ENCODE data around the gene KLHL26.
"Not testable (repeated sequence)": the region's sequence is repeated elsewhere in the genome, so short reads cannot be mapped to it uniquely, and the experiment has no call there.

The KLHL26 gene

GRCh38 chr19:18590273-18591272 is 46.3 kb upstream of the KLHL26 start:
- H3K4me3 ChIP-seq (replicated peaks; ENCODE audit: low read depth, low read length), result no peak overlapping the region
- no peaks in the 10 kb centered on the region for H3K27me3 ChIP-seq (replicated peaks; ENCODE audit: control insufficient read depth, insufficient read depth, low read length)
- peak; percentile 70 for DNase-seq (ENCODE audit: extremely low read depth, insufficient read length)

GRCh38 chr19:18591735-18592385 is 45.0 kb upstream of the KLHL26 start:
- no peak for DNase-seq (ENCODE audit: extremely low read depth, insufficient read length)
- no peak for TF ChIP-seq CTCF (IDR thresholded peaks at IDR 0.05; ENCODE audit: insufficient read depth, low read length, poor library complexity, severe bottlenecking)
- H3K36me3 ChIP-seq (ENCODE audit: control insufficient read depth, insufficient read depth, low read length), result peaks cover 4% of the 10 kb centered on the region
- H3K4me3 ChIP-seq (replicated peaks; ENCODE audit: low read depth, low read length), result no peak overlapping the region
- no peaks in the 10 kb centered on the region for H3K27me3 ChIP-seq (replicated peaks; ENCODE audit: control insufficient read depth, insufficient read depth, low read length)

More at GRCh38 chr19:18590273-18591272, 46.3 kb upstream of the KLHL26 start:
- peaks cover 4% of the 10 kb centered on the region for H3K36me3 ChIP-seq (ENCODE audit: control insufficient read depth, insufficient read depth, low read length)
- TF ChIP-seq CTCF (IDR thresholded peaks at IDR 0.05; ENCODE audit: insufficient read depth, low read length, poor library complexity, severe bottlenecking), result peak; percentile 7

- H3K27me3 ChIP-seq (replicated peaks; ENCODE audit: control insufficient read depth, insufficient read depth, low read length); H3K36me3 ChIP-seq (ENCODE audit: control insufficient read depth, insufficient read depth, low read length); H3K4me3 ChIP-seq (replicated peaks; ENCODE audit: low read depth, low read length); DNase-seq (ENCODE audit: extremely low read depth, insufficient read length): not testable (repeated sequence)
Observed at GRCh38 chr19:18592732-18593131, 44.1 kb upstream of the KLHL26 start.

- Histone ChIP-seq H3K27me3 (replicated peaks; ENCODE audit: control insufficient read depth, insufficient read depth, low read length) (no peaks in the 10 kb centered on the region), H3K4me3 (replicated peaks; ENCODE audit: low read depth, low read length) (peak overlapping the region; percentile 20; the same call in 1 of the 2 replicates), H3K36me3 (ENCODE audit: control insufficient read depth, insufficient read depth, low read length) (peaks cover 4% of the 10 kb centered on the region)
- no peak for DNase-seq (ENCODE audit: extremely low read depth, insufficient read length)
- no peak for TF ChIP-seq CTCF (IDR thresholded peaks at IDR 0.05; ENCODE audit: insufficient read depth, low read length, poor library complexity, severe bottlenecking)
Observed at GRCh38 chr19:18593367-18594095, 43.3 kb upstream of the KLHL26 start.

- TF ChIP-seq CTCF (IDR thresholded peaks at IDR 0.05; ENCODE audit: insufficient read depth, low read length, poor library complexity, severe bottlenecking), result peak; percentile 45
- Histone ChIP-seq H3K36me3 (ENCODE audit: control insufficient read depth, insufficient read depth, low read length) (peaks cover 4% of the 10 kb centered on the region), H3K27me3 (replicated peaks; ENCODE audit: control insufficient read depth, insufficient read depth, low read length) (no peaks in the 10 kb centered on the region), H3K4me3 (replicated peaks; ENCODE audit: low read depth, low read length) (peak overlapping the region; percentile 28)
- DNase-seq (ENCODE audit: extremely low read depth, insufficient read length), result peak; percentile 80
Observed at GRCh38 chr19:18594096-18594823, 42.6 kb upstream of the KLHL26 start.
